Activated CD8-positive, alpha-beta T cell treated with anti-CD3 and anti-CD28 coated beads, Interleukin-2, amount 10 ng/mL, durations not matched to agents 7 days and 5 days (primary cell): ENCODE data around the gene TTC28. TPM values are rescaled to one million over a fixed set of nuclear protein-coding genes. Genes with fewer than 3 reads are reported as not detected.
A peak's percentile ranks its signal among the peaks of the same experiment; 100 is the strongest.

Source experiments
- ATAC-seq: fragments of 150-1000 bp; cut with Tn5 transposase; one replicate; pipeline ENCODE4 v1.10.0; 2021; ENCODE audit warnings: moderate library complexity
- CTCF ChIA-PET: fragments of 350-600 bp; sonication (Branson Sonifier 250); formaldehyde crosslinking; loops from one replicate; lab custom pipeline; 2021; ENCODE audit warnings: antibody characterized with exemption; lab: Charles Lee
- POLR2A ChIA-PET: fragments of 350-600 bp; sonication (Branson Sonifier 250); formaldehyde crosslinking; loops from one replicate; lab custom pipeline; 2021; ENCODE audit warnings: antibody characterized with exemption; lab: Charles Lee
- DNase-seq: peaks from one replicate; pipeline ENCODE4 v3.0.0-alpha.2; 2020
- H3K27ac Mint-ChIP-seq: one replicate; pipeline ENCODE4 v1.8.0; 2021; ENCODE audit warnings: mild to moderate bottlenecking, mixed read lengths
- H3K27me3 Mint-ChIP-seq: one replicate; pipeline ENCODE4 v1.8.0; 2021; ENCODE audit warnings: low read depth, mixed read lengths
- H3K36me3 Mint-ChIP-seq: one replicate; pipeline ENCODE4 v1.8.0; 2021; ENCODE audit warnings: low read depth, mixed read lengths
- H3K4me1 Mint-ChIP-seq: one replicate; pipeline ENCODE4 v1.8.0; 2021; ENCODE audit warnings: low read depth, mixed read lengths
- H3K4me3 Mint-ChIP-seq: one replicate; pipeline ENCODE4 v1.8.0; 2021; ENCODE audit warnings: mild to moderate bottlenecking, mixed read lengths
- H3K9me3 Mint-ChIP-seq: one replicate; pipeline ENCODE4 v1.8.0; 2022; ENCODE audit warnings: mixed read lengths; ENCODE audit not compliant: insufficient read depth
- total RNA-seq, 2 experiments: library from RNA; stranded (reverse); gene quantifications; one replicate each; pipeline ENCODE4 v1.2.3, GENCODE V29; 2021

TTC28 gene
- total RNA-seq, 2 experiments from 2014 or later: 0.18 to 0.23 TPM

DNA sequence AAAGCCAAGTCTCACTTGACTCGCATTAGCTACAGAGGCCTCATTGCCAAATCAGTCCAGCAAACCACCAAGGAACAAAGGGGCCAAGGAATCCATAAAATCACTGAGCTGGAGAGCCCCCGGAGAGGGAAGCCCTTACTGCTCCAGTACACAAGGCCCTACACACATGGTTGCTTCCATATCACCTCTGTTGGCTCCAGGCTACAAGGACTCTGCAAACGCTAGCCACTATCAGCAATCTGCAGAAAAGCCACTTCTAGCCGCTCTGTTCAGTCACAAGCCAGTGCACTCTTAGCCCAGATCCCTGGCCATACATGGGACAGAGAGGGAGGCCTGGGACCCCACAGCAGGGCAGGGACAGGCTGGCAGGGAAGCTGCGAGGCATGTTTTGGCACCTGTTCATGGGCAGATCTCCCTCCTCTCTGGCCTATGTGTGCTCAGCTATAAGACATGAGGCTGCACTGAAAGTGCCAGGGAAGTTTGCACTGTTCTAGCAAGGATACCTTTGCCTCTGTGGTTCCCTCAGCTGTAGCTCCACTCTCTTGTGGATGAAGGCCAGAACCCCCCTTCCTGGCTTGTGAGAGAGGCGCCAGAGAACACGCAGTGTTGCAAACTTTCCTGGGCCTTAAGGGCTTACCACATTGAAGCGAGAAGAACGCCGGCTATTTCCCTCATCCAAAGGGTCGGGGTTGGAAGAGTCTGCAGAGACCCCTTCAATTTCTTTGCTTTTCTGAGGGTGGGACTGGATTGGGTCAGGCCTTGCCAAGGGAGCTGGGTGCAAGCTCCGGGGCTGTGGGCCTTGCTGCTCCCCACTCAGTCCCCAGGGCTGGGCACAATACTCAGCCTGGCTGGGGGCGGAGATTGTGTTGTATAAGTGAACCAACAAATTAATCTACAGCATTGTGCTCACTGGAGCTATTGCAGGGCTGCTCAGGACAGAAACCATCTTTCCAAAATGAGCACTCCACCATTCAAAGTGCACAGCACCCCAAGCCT is 651.9 kb downstream of the TTC28 start:
- ChIA-PET CTCF (interaction anchor here (3.1 kb wide), 1 partner anchor 8 kb away, joined by 12 read pairs; no protein-coding TSS in a partner anchor), POLR2A (no interaction called here)
- no peaks in the 10 kb centered on the region for H3K27me3 Mint-ChIP-seq
- no peaks in the 10 kb centered on the region for H3K36me3 Mint-ChIP-seq
- DNase-seq (no peak), ATAC-seq (no peak)
- no peaks in the 10 kb centered on the region for H3K4me1 Mint-ChIP-seq
- no peak overlapping the region for H3K4me3 Mint-ChIP-seq
- no peaks in the 10 kb centered on the region for H3K9me3 Mint-ChIP-seq
- no peak overlapping the region for H3K27ac Mint-ChIP-seq

DNA sequence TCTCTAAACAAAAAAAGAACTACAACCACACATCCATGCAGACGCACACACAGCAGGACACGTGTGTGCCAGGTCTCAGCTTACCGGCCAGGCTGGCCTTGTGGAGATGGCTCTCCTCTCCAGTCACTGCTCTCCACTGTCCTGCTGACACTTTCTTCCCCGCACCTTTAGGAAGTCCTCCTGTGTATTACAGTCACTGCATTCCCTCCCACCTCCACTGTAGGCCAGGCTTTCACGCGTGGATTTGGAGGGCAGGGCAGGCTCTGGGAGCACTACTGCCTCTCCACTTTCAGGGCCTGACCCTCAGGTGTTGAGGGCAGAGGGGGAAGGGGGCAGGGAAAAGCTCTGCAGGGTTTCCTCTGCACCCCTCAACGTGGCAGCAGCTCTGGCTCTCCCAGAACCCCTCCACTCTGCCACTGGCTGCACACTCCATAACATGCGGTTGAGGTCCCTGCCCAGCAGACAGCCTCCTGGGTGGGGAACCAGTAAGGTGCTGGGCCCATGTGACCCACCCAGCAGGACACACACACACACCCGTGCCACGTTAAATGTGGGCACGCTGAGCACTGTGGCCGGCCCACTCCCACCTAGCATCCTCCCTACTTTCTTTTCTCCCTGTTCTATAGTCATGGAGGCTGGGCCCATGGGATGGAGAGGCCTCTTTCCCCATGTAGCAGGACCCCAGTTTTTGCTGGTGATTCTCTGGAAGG is 653.6 kb downstream of the TTC28 start:
- Mint-ChIP-seq H3K9me3 (no peaks in the 10 kb centered on the region), H3K36me3 (no peaks in the 10 kb centered on the region), H3K27me3 (no peaks in the 10 kb centered on the region), H3K4me1 (no peaks in the 10 kb centered on the region), H3K4me3 (no peak overlapping the region), H3K27ac (no peak overlapping the region)
- ATAC-seq: no peak
- ChIA-PET CTCF (no interaction called here), POLR2A (no interaction called here)
- no peak for DNase-seq

DNA sequence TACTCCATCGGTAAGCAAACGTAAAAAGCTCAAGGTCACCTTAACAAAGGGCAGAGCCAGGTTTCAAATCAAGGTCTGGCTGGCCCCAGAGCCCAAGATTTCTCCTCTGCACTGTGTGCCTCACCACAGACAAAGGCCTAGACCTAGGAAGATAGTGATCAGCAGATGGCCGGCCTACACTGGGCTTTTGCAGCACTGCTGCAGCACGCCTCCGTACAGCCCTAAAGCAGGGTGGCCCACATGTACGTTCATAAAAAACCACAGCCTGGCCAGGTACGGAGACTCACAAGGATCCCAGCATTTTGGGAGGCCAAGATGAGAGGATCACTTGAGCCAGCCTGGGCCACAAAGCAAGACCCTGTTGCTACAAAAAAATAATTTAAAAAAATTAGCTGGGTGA is 654.3 kb downstream of the TTC28 start:
- ATAC-seq: no peak
- no peaks in the 10 kb centered on the region for H3K9me3 Mint-ChIP-seq
- CTCF ChIA-PET: no interaction called here

DNA sequence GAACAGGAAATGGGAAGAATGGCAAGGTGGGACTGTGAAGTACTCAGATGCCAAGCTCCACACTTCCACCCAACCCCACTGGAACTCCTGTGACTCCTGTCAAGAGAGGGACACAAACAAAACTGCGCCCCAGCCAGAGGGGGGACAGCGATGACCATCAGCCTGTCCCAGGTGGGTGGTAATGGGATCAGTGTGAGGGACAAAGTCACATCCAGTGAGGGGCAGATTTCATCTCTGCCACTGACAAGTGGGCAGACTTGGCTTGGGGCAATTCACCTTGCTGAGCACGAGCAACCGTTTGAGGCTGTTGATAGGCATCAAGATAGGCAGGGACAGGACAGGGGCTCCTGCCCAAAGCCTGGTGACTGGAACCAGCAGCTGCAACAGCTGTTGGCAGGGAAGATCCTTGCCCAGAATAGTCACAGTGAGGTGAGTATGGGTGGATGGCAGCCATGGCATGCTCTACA is 655.2 kb downstream of the TTC28 start:
- Mint-ChIP-seq H3K4me3 (no peak overlapping the region), H3K27ac (no peak overlapping the region), H3K4me1 (peaks cover 4% of the 10 kb centered on the region), H3K36me3 (no peaks in the 10 kb centered on the region), H3K9me3 (no peaks in the 10 kb centered on the region), H3K27me3 (no peaks in the 10 kb centered on the region)
- ChIA-PET CTCF (no interaction called here), POLR2A (no interaction called here)
- ATAC-seq (no peak), DNase-seq (no peak)

More for the DNA sequence above, 654.3 kb downstream of the TTC28 start:
- H3K36me3 Mint-ChIP-seq: no peaks in the 10 kb centered on the region
- H3K4me1 Mint-ChIP-seq: no peaks in the 10 kb centered on the region
- POLR2A ChIA-PET: no interaction called here
- no peaks in the 10 kb centered on the region for H3K27me3 Mint-ChIP-seq
- H3K4me3 Mint-ChIP-seq: no peak overlapping the region
- H3K27ac Mint-ChIP-seq: no peak overlapping the region
- DNase-seq: no peak

DNA sequence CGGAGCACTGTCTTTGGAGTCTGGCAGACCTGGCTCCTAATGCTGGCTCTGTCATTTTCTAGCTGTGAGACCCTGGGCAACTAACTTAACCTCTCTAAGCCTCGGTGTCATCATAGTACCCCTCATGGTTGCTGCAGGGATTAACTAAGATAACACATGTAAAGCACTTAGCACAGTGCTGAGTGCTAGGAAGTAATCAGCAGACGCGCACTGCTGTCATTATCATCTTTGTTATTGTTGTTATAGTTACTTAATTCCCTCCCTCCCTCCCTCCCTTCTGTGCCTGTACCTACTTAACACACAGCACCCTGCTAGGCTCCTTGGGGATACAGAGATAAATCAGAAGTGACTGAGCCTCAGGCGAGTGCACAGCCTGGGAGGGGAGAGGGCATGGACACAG is 655.9 kb downstream of the TTC28 start:
- ChIA-PET CTCF (interaction anchor here (1.0 kb wide), 1 partner anchor 419 kb away, joined by 4 read pairs; no protein-coding TSS in a partner anchor), POLR2A (no interaction called here)
- DNase-seq: no peak
- no peak overlapping the region for H3K4me3 Mint-ChIP-seq
- no peak overlapping the region for H3K27ac Mint-ChIP-seq
- no peaks in the 10 kb centered on the region for H3K27me3 Mint-ChIP-seq
- H3K36me3 Mint-ChIP-seq: no peaks in the 10 kb centered on the region
- peaks cover 10% of the 10 kb centered on the region for H3K4me1 Mint-ChIP-seq
- no peaks in the 10 kb centered on the region for H3K9me3 Mint-ChIP-seq
- ATAC-seq: no peak

DNA sequence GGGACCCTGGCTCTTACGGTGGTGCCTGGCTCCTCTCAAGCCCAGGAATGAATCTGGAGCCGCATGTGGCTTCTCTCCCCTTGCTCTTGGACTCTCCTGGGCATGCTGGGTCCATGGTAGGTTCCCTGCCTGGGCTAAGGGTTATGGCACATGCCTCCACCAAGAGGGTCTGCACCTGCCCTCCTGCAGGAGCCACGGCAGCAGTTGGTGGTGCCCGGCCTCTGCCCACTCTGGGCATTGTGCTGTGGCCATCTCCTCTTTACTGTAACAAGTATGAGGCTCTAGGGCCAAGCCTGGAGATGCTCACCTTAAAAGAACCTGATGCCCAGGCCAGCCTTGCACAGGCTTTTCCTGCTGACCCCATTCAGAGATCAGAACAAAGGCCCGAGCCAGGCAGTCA is 656.6 kb downstream of the TTC28 start:
- no peak overlapping the region for H3K4me3 Mint-ChIP-seq
- no peaks in the 10 kb centered on the region for H3K27me3 Mint-ChIP-seq
- H3K27ac Mint-ChIP-seq: no peak overlapping the region
- ChIA-PET POLR2A (no interaction called here), CTCF (interaction anchor here (1.0 kb wide), 1 partner anchor 420 kb away, joined by 4 read pairs; no protein-coding TSS in a partner anchor)
- no peaks in the 10 kb centered on the region for H3K36me3 Mint-ChIP-seq
- H3K9me3 Mint-ChIP-seq: no peaks in the 10 kb centered on the region
- DNase-seq: no peak
- peaks cover 13% of the 10 kb centered on the region for H3K4me1 Mint-ChIP-seq
- ATAC-seq: no peak

DNA sequence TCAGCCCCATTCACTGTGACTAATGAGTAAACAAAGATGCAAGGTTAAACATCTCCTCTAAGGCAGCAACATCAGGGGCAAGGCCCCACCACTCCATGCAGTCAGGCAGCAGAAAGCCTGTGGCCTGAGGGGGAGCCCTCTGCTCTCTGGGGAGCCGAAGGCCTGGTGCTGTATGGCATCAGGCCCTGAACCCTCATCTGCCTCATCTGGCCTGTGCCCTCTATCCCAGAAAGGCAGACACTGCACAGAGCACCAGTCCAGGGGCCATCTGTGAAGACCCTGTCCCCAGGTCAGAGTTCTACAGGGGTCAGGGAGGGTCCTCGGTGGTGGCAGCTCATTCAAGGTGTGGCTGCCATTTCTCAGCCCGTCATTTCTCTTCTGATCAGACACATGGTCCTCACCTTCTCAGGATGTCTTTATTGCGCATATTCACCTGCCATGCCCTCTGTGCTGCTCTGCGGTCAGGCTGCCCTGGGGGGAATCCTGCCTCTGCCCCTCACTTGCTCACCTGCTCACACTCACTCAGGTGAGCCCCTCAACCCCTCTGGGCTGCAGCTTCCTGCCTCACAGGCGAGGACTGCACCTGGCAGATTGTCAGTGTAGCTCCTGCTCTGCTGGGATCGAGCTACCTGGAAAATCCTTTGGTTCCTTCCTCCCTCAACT is 657.5 kb downstream of the TTC28 start:
- Mint-ChIP-seq H3K9me3 (no peaks in the 10 kb centered on the region), H3K36me3 (no peaks in the 10 kb centered on the region), H3K4me1 (peaks cover 13% of the 10 kb centered on the region), H3K27me3 (no peaks in the 10 kb centered on the region), H3K4me3 (no peak overlapping the region), H3K27ac (no peak overlapping the region)
- ChIA-PET CTCF (no interaction called here), POLR2A (no interaction called here)
- no peak for DNase-seq
- ATAC-seq: no peak

DNA sequence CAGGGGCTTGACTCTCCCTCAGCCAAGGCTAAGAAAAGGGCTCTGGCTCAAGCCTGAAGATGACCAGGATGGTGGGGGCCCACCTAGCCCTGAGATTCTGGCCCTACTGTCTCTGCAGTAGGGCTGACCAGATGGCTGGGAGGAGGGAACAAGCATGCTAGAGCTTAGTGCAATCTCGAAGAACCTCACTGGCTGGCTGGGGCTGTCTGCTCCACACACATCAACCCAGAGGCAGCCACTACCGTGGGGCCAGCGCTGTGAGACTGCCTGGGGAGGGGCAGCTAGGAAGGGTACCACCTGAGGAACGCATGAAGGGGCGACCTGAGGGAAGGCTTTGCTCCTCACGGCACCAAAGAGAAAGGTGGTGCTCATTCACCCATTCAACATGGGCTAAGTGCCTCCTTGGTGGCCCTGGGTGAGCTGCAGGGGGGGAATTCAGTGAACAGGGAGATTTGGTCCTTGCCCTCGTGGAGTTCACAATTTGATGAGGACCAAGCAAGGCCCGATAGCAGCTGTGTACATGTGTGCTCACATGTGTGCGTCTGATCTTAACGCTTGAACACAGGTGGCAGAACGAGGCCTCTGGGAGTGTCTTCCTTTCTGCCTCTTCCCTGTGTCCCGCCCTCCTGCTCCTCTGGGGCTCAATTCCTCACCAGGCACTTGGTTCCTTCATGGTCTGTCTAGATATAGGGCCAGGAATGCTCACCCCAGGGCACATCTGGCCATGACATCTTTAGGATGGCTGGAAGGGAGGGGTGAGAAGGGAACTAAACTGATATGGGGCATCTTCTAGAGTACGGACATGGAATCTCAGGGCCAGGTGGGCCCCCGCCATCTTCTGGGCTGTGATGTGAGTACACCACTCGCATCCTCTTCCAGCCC is 658.3 kb downstream of the TTC28 start:
- Mint-ChIP-seq H3K36me3 (no peaks in the 10 kb centered on the region), H3K27ac (no peak overlapping the region), H3K4me3 (no peak overlapping the region), H3K27me3 (no peaks in the 10 kb centered on the region), H3K4me1 (peaks cover 13% of the 10 kb centered on the region), H3K9me3 (no peaks in the 10 kb centered on the region)
- ChIA-PET CTCF (interaction anchor here (1.1 to 1.4 kb wide), 2 partner anchors 11 to 17 kb away, joined by 3 to 5 read pairs; no protein-coding TSS in a partner anchor), POLR2A (no interaction called here)
- ATAC-seq (no peak), DNase-seq (no peak)

DNA sequence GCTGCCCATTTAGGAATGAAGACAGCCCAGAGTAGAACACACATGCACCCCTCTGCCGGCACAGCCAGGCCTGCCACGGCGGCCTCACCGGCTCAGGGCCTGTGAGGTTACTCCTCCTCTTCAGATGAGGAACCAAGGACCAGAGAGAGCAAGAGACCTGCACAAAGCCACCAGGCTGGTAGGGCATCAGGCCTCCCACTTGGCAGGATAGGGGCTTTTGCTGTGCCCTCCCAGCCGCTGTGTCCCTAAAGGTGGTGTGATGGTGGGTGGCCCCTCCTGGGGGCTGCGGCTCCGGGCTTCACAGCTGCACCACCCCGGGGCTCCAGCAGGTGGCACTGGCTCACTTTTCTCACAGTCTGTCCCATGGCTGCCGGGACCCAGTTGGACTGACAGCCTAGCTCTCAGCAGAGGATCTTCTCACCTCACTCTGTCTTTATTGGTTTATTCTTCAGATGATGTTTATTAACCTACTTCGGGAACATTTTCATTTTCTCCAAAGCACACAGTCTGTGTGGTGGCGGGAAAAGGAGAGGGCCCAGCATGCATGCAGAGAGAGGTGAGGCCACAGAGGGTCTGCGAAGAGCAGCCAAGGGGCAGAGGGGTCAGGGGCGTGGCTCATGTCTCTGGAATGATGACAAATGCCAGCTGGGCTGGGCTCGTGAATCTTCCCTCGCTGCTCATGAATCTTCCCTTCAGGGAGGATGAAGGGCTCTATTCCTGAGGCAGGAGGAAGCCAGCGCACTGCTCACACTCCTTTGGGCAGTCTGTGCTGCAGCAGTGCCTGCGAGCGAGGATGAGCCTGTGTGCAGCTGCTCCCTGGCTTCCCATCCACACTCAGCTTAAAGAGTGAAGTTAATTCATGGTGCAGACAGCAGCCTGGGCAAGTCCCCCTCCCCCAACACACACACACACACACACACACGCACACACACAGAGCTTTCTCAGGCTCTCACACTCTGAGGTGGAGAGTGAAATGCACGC is 659.5 kb downstream of the TTC28 start:
- ATAC-seq: peak; percentile 84
- peak; percentile 73 for DNase-seq
- CTCF ChIA-PET: interaction anchor here (0.8 to 2.4 kb wide), 13 partner anchors 9 to 587 kb away, joined by 3 to 26 read pairs (median 4); no protein-coding TSS in a partner anchor
- POLR2A ChIA-PET: no interaction called here
- Mint-ChIP-seq H3K36me3 (no peaks in the 10 kb centered on the region), H3K27me3 (no peaks in the 10 kb centered on the region), H3K4me1 (peaks cover 13% of the 10 kb centered on the region), H3K4me3 (no peak overlapping the region), H3K9me3 (no peaks in the 10 kb centered on the region), H3K27ac (no peak overlapping the region)

DNA sequence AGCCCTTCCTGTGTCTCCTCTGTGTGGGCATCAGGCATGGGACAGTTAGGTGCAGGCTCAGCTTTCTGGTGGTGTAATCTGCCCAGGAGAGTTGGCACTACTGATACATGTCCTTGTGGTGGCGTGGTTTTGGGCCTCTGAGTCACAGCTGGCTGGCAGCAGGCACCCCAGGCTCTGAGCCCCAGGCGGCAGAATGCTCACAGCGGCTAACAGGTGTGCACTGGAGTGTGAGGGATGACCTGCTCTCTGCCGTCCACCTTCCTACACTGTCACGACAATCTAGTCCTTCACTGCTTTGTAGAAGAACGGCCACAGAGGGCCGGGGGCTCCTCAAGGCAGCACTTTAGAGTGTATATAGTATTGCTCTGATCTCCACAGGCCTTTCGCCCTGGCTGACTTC is 660.3 kb downstream of the TTC28 start:
- H3K4me1 Mint-ChIP-seq: peaks cover 13% of the 10 kb centered on the region
- H3K9me3 Mint-ChIP-seq: no peaks in the 10 kb centered on the region
- H3K36me3 Mint-ChIP-seq: no peaks in the 10 kb centered on the region
- no peak overlapping the region for H3K27ac Mint-ChIP-seq
- ATAC-seq (no peak), DNase-seq (no peak)
- H3K27me3 Mint-ChIP-seq: no peaks in the 10 kb centered on the region
- CTCF ChIA-PET: interaction anchor here (0.9 to 2.4 kb wide), 9 partner anchors 10 to 588 kb away, joined by 3 to 26 read pairs (median 5); no protein-coding TSS in a partner anchor
- no peak overlapping the region for H3K4me3 Mint-ChIP-seq
- POLR2A ChIA-PET: no interaction called here
